Loucy (cell line): ENCODE measurements around the gene PPP2R3B.

Experiments used
- H2AFZ ChIP-seq: fragments of 200-600 bp; sonication (generic); 2 replicates; pipeline ENCODE4 v1.6.0; 2016; ENCODE audit warnings: antibody characterized with exemption, mild to moderate bottlenecking, low read length, moderate library complexity
- H3F3A ChIP-seq: fragments of 200-600 bp; 2 replicates; pipeline ENCODE4 v1.6.0; 2016; ENCODE audit warnings: antibody characterized with exemption, low read depth, mild to moderate bottlenecking
- H3K27me3 ChIP-seq: fragments of 200-600 bp; sonication (generic); 2 replicates; pipeline ENCODE4 v1.6.1; 2014; ENCODE audit warnings: low read length, mild to moderate bottlenecking; ENCODE audit not compliant: insufficient read depth, poor library complexity, severe bottlenecking
- H3K36me3 ChIP-seq: fragments of 200-600 bp; sonication (generic); 2 replicates; pipeline ENCODE4 v1.6.1; 2016; ENCODE audit warnings: low read length; ENCODE audit not compliant: insufficient read depth
- H3K4me1 ChIP-seq: fragments of 200-600 bp; sonication (generic); 2 replicates; pipeline ENCODE4 v1.5.1; 2014; ENCODE audit warnings: low read length, mild to moderate bottlenecking; ENCODE audit not compliant: insufficient read depth, poor library complexity, severe bottlenecking
- H3K4me2 ChIP-seq: fragments of 200-600 bp; sonication (generic); 2 replicates; pipeline ENCODE4 v1.6.0; 2014; ENCODE audit warnings: antibody characterized with exemption, low read length, low read depth, mild to moderate bottlenecking; ENCODE audit not compliant: poor library complexity, severe bottlenecking
- H3K4me3 ChIP-seq: fragments of 200-600 bp; sonication (generic); 2 replicates; pipeline ENCODE4 v1.5.1; 2014; ENCODE audit warnings: low read length, mild to moderate bottlenecking, mixed read lengths; ENCODE audit not compliant: poor library complexity, severe bottlenecking
- H3K79me2 ChIP-seq: fragments of 200-600 bp; sonication (generic); 2 replicates; pipeline ENCODE4 v1.6.1; 2014; ENCODE audit warnings: low read length; ENCODE audit not compliant: insufficient read depth
- H3K9ac ChIP-seq: fragments of 200-600 bp; sonication (generic); 2 replicates; pipeline ENCODE4 v1.6.0; 2014; ENCODE audit warnings: mild to moderate bottlenecking, low read depth, low read length, moderate library complexity; ENCODE audit not compliant: poor library complexity, severe bottlenecking
- H3K9me2 ChIP-seq: fragments of 200-600 bp; sonication (generic); replicated peaks from 2 replicates; pipeline ENCODE4 v1.6.1; 2016; ENCODE audit warnings: low read depth, low read length, mixed read lengths
- H3K9me3 ChIP-seq: fragments of 200-600 bp; sonication (generic); 2 replicates; pipeline ENCODE4 v1.6.1; 2014; ENCODE audit warnings: mild to moderate bottlenecking, antibody characterized with exemption, low read length, low read depth; ENCODE audit not compliant: insufficient read depth
- H4K20me1 ChIP-seq: fragments of 200-600 bp; sonication (generic); 2 replicates; pipeline ENCODE4 v1.6.0; 2014; ENCODE audit warnings: antibody characterized with exemption, low read length, mild to moderate bottlenecking; ENCODE audit not compliant: insufficient read depth, poor library complexity, severe bottlenecking
- EZH2phosphoT487 ChIP-seq: fragments of 200-600 bp; IDR thresholded peaks from 2 replicates; pipeline ENCODE4 v1.6.1; 2018; ENCODE audit warnings: antibody characterized with exemption, mild to moderate bottlenecking, moderate library complexity, borderline replicate concordance
- TF ChIP-seq, protein P1 (sequence below): fragments of 200-600 bp; sonication (generic); conservative IDR thresholded peaks from 2 replicates; pipeline ENCODE4 v1.5.1; 2014; ENCODE audit warnings: mild to moderate bottlenecking, antibody characterized with exemption, low read length

PPP2R3B gene

DNA sequence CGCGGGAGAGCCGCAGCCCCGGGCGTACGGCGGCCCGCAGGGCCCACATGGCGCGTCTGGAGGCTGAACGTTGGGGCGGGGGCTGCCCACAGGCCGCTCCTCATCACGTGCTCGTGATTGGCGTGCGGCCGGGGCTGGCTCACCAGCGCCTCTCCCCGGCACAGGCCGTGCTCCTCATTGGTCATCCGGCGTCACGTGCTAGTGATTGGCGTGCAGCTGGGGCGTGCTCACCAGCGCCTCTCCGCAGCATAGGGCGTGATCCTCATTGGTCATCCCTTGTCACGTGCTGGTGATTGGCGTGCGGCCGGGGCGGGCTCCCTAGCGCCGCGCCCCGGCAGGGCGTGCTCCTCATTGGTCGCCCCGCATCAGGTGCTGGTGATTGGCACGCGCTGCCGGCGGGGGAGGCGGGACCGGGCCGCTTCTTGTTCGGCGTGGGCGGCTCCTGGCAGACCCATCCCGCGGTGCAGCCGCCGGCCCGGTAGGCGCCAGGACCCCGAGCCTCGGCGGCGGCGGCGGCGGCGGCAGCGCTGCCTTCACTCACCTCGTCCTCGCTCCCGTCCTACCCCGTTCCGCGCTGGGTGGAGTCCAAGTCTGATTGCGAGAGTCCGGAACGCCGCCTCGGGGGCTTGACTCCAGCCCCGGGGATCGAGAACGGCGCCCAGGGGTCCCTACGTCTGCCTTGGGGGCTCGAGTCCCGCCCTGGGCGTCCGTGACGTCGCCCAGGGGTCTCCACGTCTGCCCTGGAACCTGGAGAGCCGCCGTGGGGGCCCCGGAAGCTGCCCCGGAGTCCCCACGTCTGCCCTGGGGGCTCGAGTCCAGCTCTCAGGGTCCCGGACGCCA lies 67.7 kb downstream of the PPP2R3B start, which contains the start of gene GTPBP6:
Gene GTPBP6, minus strand, starts transcription at position 58 of the 840 bp plus-strand sequence. Its CDS starts 9 bp downstream, at position 49.
- Histone ChIP-seq H3K4me3 (peak within 1 kb of the TSS; percentile 81), H3K4me2 (peak within 1 kb of the TSS; percentile 73)
- TF ChIP-seq, protein P1, sequence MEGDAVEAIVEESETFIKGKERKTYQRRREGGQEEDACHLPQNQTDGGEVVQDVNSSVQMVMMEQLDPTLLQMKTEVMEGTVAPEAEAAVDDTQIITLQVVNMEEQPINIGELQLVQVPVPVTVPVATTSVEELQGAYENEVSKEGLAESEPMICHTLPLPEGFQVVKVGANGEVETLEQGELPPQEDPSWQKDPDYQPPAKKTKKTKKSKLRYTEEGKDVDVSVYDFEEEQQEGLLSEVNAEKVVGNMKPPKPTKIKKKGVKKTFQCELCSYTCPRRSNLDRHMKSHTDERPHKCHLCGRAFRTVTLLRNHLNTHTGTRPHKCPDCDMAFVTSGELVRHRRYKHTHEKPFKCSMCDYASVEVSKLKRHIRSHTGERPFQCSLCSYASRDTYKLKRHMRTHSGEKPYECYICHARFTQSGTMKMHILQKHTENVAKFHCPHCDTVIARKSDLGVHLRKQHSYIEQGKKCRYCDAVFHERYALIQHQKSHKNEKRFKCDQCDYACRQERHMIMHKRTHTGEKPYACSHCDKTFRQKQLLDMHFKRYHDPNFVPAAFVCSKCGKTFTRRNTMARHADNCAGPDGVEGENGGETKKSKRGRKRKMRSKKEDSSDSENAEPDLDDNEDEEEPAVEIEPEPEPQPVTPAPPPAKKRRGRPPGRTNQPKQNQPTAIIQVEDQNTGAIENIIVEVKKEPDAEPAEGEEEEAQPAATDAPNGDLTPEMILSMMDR, result no peak
- TF ChIP-seq EZH2phosphoT487, result no peak

GRCh38 chrX:318068-318738 lies 68.5 kb downstream of the PPP2R3B start:
- H3K79me2 ChIP-seq, result peaks cover 8% of the 10 kb centered on the region; the same call in 1 of the 2 replicates
- H2AFZ ChIP-seq, result peak overlapping the region; percentile 81; the same call in 1 of the 2 replicates
- H3K4me1 ChIP-seq, result peaks cover 6% of the 10 kb centered on the region
- H3K4me2 ChIP-seq, result peak overlapping the region; percentile 48
- TF ChIP-seq, protein P1, result no peak
- TF ChIP-seq EZH2phosphoT487, result no peak
- peak overlapping the region; percentile 75 for H3K4me3 ChIP-seq
- H3K9ac ChIP-seq, result peak overlapping the region; percentile 75
- H4K20me1 ChIP-seq, result peaks cover 3% of the 10 kb centered on the region
- no peaks in the 10 kb centered on the region for H3F3A ChIP-seq
- no peaks in the 10 kb centered on the region for H3K36me3 ChIP-seq
- H3K9me3 ChIP-seq, result no peaks in the 10 kb centered on the region
- no peaks in the 10 kb centered on the region for H3K9me2 ChIP-seq
- no peaks in the 10 kb centered on the region for H3K27me3 ChIP-seq

More for the DNA sequence above, 67.7 kb downstream of the PPP2R3B start, which contains the start of gene GTPBP6:
- no peaks in the 10 kb centered on the region for H3K9me2 ChIP-seq
- no peaks in the 10 kb centered on the region for H3K27me3 ChIP-seq
- peaks cover 6% of the 10 kb centered on the region for H3K4me1 ChIP-seq
- peak within 1 kb of the TSS; percentile 94 for H3K9ac ChIP-seq
- no peaks in the 10 kb centered on the region for H3K36me3 ChIP-seq
- peaks cover 3% of the 10 kb centered on the region for H4K20me1 ChIP-seq
- H2AFZ ChIP-seq, result peak within 1 kb of the TSS; percentile 81
- H3K79me2 ChIP-seq, result peaks cover 8% of the 10 kb centered on the region; the same call in 1 of the 2 replicates
- no peaks in the 10 kb centered on the region for H3F3A ChIP-seq
- H3K9me3 ChIP-seq, result no peaks in the 10 kb centered on the region

GRCh38 chrX:317424-318067 lies 69.2 kb downstream of the PPP2R3B start:
- H3K4me2 ChIP-seq, result peak overlapping the region; percentile 48
- H3K9me3 ChIP-seq, result no peaks in the 10 kb centered on the region
- H3K79me2 ChIP-seq, result peaks cover 8% of the 10 kb centered on the region; the same call in 1 of the 2 replicates
- peaks cover 3% of the 10 kb centered on the region for H4K20me1 ChIP-seq
- H3K4me1 ChIP-seq, result peaks cover 6% of the 10 kb centered on the region
- H3K9me2 ChIP-seq, result no peaks in the 10 kb centered on the region
- TF ChIP-seq EZH2phosphoT487, result no peak
- TF ChIP-seq, protein P1, result no peak
- no peak overlapping the region for H2AFZ ChIP-seq
- no peak overlapping the region for H3K9ac ChIP-seq
- H3K4me3 ChIP-seq, result peak overlapping the region; percentile 75
- H3F3A ChIP-seq, result no peaks in the 10 kb centered on the region
- H3K36me3 ChIP-seq, result peaks cover under 1% of the 10 kb centered on the region; the same call in 1 of the 2 replicates
- H3K27me3 ChIP-seq, result no peaks in the 10 kb centered on the region
